GM18520 (cell line): ENCODE results near the gene LIMCH1.

Experiments used
- ATAC-seq: cut with Tn5 transposase; IDR thresholded peaks from one replicate; pipeline ENCODE4 v1.9.1; 2021; ENCODE audit not compliant: unreplicated experiment

LIMCH1 gene

GRCh38 chr4:41567186-41567585 lies 29.2 kb downstream of the LIMCH1 start:
- no peak for ATAC-seq

GRCh38 chr4:41568363-41568762 lies 30.4 kb downstream of the LIMCH1 start:
- ATAC-seq, result no peak

- no peak for ATAC-seq
Observed at GRCh38 chr4:41569961-41570360, 32.0 kb downstream of the LIMCH1 start.

GRCh38 chr4:41571422-41571821 lies 33.5 kb downstream of the LIMCH1 start:
- no peak for ATAC-seq

GRCh38 chr4:41572516-41572915 lies 34.6 kb downstream of the LIMCH1 start:
- ATAC-seq, result no peak

- no peak for ATAC-seq
Observed at GRCh38 chr4:41572956-41573355, 35.0 kb downstream of the LIMCH1 start.

GRCh38 chr4:41573502-41574001 lies 35.6 kb downstream of the LIMCH1 start:
- ATAC-seq, result no peak

GRCh38 chr4:41575207-41575606 lies 37.2 kb downstream of the LIMCH1 start:
- no peak for ATAC-seq

- ATAC-seq, result no peak
Observed at GRCh38 chr4:41575665-41576064, 37.7 kb downstream of the LIMCH1 start.

- ATAC-seq, result no peak
Observed at GRCh38 chr4:41579043-41579442, 41.1 kb downstream of the LIMCH1 start.

GRCh38 chr4:41579526-41579925 lies 41.6 kb downstream of the LIMCH1 start:
- no peak for ATAC-seq

GRCh38 chr4:41580007-41580406 lies 42.0 kb downstream of the LIMCH1 start:
- ATAC-seq, result no peak

- no peak for ATAC-seq
Observed at GRCh38 chr4:41586675-41587225, 48.8 kb downstream of the LIMCH1 start.

- no peak for ATAC-seq
Observed at GRCh38 chr4:41587286-41587685, 49.3 kb downstream of the LIMCH1 start.

GRCh38 chr4:41590591-41590990 lies 52.6 kb downstream of the LIMCH1 start:
- ATAC-seq, result no peak

GRCh38 chr4:41594432-41594831 lies 56.5 kb downstream of the LIMCH1 start:
- ATAC-seq, result no peak

- ATAC-seq, result no peak
Observed at GRCh38 chr4:41597494-41597893, 59.5 kb downstream of the LIMCH1 start.

GRCh38 chr4:41598580-41598979 lies 60.6 kb downstream of the LIMCH1 start:
- ATAC-seq, result no peak

GRCh38 chr4:41599192-41599786 lies 61.3 kb downstream of the LIMCH1 start:
- no peak for ATAC-seq

GRCh38 chr4:41600243-41600912 lies 62.4 kb downstream of the LIMCH1 start:
- no peak for ATAC-seq

- no peak for ATAC-seq
Observed at GRCh38 chr4:41601025-41601424, 63.1 kb downstream of the LIMCH1 start.

GRCh38 chr4:41602113-41602512 lies 64.2 kb downstream of the LIMCH1 start:
- no peak for ATAC-seq
